HEK293 (cell line): ENCODE measurements around the gene CNN1.
"Not testable (repeated sequence)": the region's sequence is repeated elsewhere in the genome, so short reads cannot be mapped to it uniquely, and the experiment has no call there.

ENCODE experiments used
- CTCF ChIA-PET: fragments of 350-600 bp; formaldehyde crosslinking; extraction: SDS; loops from one replicate; lab custom pipeline; 2021; ENCODE audit warnings: antibody characterized with exemption; lab: Yijun Ruan, JAX
- POLR2A ChIA-PET: fragments of 300-600 bp; formaldehyde crosslinking; extraction: SDS; loops from one replicate; lab custom pipeline; 2020; ENCODE audit warnings: antibody characterized with exemption, inconsistent platforms; lab: Yijun Ruan, JAX
- H3K27ac ChIP-seq: fragments of 200-500 bp; sonication (Bioruptor generic); 2 replicates; pipeline ENCODE4 v1.5.1; 2014; ENCODE audit warnings: low read depth, low read length, control low read depth, inconsistent platforms; ENCODE audit errors: extremely low read depth
- H3K36me3 ChIP-seq, 2 experiments: fragments of 200-500 bp in 1 of 2; sonication (Bioruptor generic) in 1 of 2; 1 replicate in 1 of 2; 2 replicates in 1 of 2; pipeline ENCODE4 v1.5.1; 2014 to 2017; ENCODE audit warnings: inconsistent platforms in 2 of 2, low read length in 2 of 2; ENCODE audit not compliant: control insufficient read depth in 2 of 2, insufficient read depth in 1 of 2
- H3K4me1 ChIP-seq: fragments of 200-500 bp; sonication (Bioruptor generic); 2 replicates; pipeline ENCODE4 v1.5.1; 2014; ENCODE audit warnings: mild to moderate bottlenecking, low read length, inconsistent platforms; ENCODE audit not compliant: control insufficient read depth, insufficient read depth
- H3K4me3 ChIP-seq: 2 replicates; pipeline ENCODE4 v1.5.1; 2011; ENCODE audit warnings: low read depth, mild to moderate bottlenecking, control low read depth, low read length, moderate library complexity
- H3K9me3 ChIP-seq: fragments of 200-500 bp; sonication (Bioruptor generic); 2 replicates; pipeline ENCODE4 v1.5.1; 2014; ENCODE audit warnings: low read depth, low read length, inconsistent platforms; ENCODE audit not compliant: control insufficient read depth, insufficient read depth
- KLF7 ChIP-seq: fragments of 450-650 bp; formaldehyde crosslinking; IDR thresholded peaks from 2 replicates; pipeline ENCODE4 v1.5.1; 2016; ENCODE audit warnings: missing biosample characterization, missing genetic modification characterization, borderline replicate concordance
- OSR2 ChIP-seq: fragments of 450-650 bp; formaldehyde crosslinking; IDR thresholded peaks from 2 replicates; pipeline ENCODE4 v1.5.1; 2016; ENCODE audit warnings: missing biosample characterization, missing genetic modification characterization
- SCRT2 ChIP-seq: fragments of 450-650 bp; formaldehyde crosslinking; IDR thresholded peaks from 2 replicates; pipeline ENCODE4 v1.5.1; 2016; ENCODE audit warnings: missing biosample characterization, missing genetic modification characterization
- ZEB2 ChIP-seq: fragments of 450-650 bp; formaldehyde crosslinking; IDR thresholded peaks from 2 replicates; pipeline ENCODE4 v1.5.1; 2016; ENCODE audit warnings: missing biosample characterization, missing genetic modification characterization
- ZNF266 ChIP-seq: fragments of 450-650 bp; formaldehyde crosslinking; IDR thresholded peaks from 2 replicates; pipeline ENCODE4 v1.5.1; 2016; ENCODE audit warnings: missing biosample characterization, missing genetic modification characterization, low read depth
- ZNF350 ChIP-seq: fragments of 450-650 bp; formaldehyde crosslinking; IDR thresholded peaks from 2 replicates; pipeline ENCODE4 v1.5.0; 2017; ENCODE audit warnings: missing biosample characterization, mild to moderate bottlenecking, missing genetic modification characterization
- ZNF404 ChIP-seq: fragments of 450-650 bp; formaldehyde crosslinking; IDR thresholded peaks from 2 replicates; pipeline ENCODE4 v1.5.1; 2017; ENCODE audit warnings: missing biosample characterization, missing genetic modification characterization
- ZNF473 ChIP-seq: fragments of 450-650 bp; formaldehyde crosslinking; IDR thresholded peaks from 2 replicates; pipeline ENCODE4 v1.5.1; 2017; ENCODE audit warnings: missing biosample characterization, missing genetic modification characterization
- ZNF48 ChIP-seq: fragments of 450-650 bp; formaldehyde crosslinking; IDR thresholded peaks from 2 replicates; pipeline ENCODE4 v1.5.1; 2016; ENCODE audit warnings: missing biosample characterization, missing genetic modification characterization
- ZNF549 ChIP-seq: fragments of 450-650 bp; IDR thresholded peaks from 2 replicates; pipeline ENCODE4 v1.5.1; 2018; ENCODE audit warnings: missing biosample characterization, missing genetic modification characterization, mild to moderate bottlenecking, inconsistent platforms, moderate library complexity
- ZNF791 ChIP-seq: fragments of 450-650 bp; formaldehyde crosslinking; IDR thresholded peaks from 2 replicates; pipeline ENCODE4 v1.5.1; 2016; ENCODE audit warnings: missing biosample characterization, missing genetic modification characterization
- ZSCAN30 ChIP-seq: fragments of 450-650 bp; IDR thresholded peaks from 2 replicates; pipeline ENCODE4 v1.5.1; 2018; ENCODE audit warnings: missing biosample characterization, mild to moderate bottlenecking, missing genetic modification characterization, moderate library complexity
- TF ChIP-seq, protein P1 (sequence below): fragments of 450-650 bp; formaldehyde crosslinking; IDR thresholded peaks from 2 replicates; pipeline ENCODE4 v1.5.1; 2016; ENCODE audit warnings: missing biosample characterization, missing genetic modification characterization
- TF ChIP-seq, protein P2 (sequence below): fragments of 450-650 bp; formaldehyde crosslinking; IDR thresholded peaks from 2 replicates; pipeline ENCODE4 v1.5.1; 2016; ENCODE audit warnings: missing biosample characterization, missing genetic modification characterization
- TF ChIP-seq, protein P3 (sequence below): fragments of 450-650 bp; formaldehyde crosslinking; IDR thresholded peaks from 2 replicates; pipeline ENCODE4 v1.5.1; 2016; ENCODE audit warnings: missing biosample characterization, missing genetic modification characterization, low read depth
- TF ChIP-seq, protein P4 (sequence below): fragments of 450-650 bp; formaldehyde crosslinking; IDR thresholded peaks from 2 replicates; pipeline ENCODE4 v1.5.1; 2017; ENCODE audit warnings: missing biosample characterization, missing genetic modification characterization

Gene CNN1

DNA sequence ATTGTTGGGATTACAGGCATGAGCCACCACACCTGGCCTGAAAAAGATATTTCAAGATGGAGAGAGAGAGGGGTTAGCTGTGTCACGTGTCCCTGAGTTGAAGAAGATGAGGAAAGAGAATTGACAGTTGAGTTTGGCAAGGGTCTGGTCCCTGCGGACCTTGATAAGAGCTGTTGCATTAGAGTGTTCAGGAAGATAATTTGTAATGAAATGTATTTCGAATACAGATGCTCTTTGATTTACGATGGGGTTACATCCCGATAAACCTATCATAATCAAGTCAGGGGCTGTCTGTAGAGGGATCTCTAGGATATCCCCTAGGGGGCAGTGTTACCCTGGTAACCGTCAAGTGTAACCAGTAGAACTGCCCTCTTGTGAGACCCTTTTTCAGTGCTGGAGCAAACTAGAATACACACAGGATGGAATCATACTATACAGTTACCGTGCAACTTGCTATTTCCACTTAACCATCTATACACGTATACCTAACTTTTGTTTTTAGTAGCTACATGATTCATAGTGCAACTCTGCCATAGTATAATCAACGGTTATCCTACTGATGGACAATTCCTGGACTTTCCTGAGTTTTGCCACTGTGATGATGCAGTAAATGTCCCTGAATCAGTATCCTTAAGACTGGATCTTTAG lies 21.9 kb downstream of the CNN1 start (continued):
- TF ChIP-seq ZEB2 (tag by site-specific recombination): peak; percentile 58; the same call in 1 of the 2 replicates
- TF ChIP-seq, all 188 proteins: peak for 9

DNA sequence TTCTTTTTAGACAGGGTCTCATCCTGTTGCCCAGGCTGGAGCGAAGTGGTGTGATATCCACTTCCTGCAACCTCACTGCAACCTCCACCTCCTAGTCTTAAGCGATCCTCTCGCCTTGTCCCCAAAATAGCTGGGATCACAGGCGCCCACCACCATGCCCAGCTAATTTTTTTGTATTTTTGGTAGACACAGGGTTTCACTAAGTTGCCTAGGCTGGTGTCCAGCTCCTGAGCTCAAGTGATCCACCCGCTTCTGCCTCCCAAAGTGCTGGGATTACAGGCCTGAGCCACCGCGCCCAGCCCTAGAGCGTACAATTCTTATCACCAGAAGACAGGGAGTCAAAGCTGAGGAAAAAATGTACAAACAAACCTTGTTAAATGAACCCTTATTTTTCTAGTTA lies 24.9 kb downstream of the CNN1 start:
- H3K4me1 ChIP-seq: no peaks in the 10 kb centered on the region
- H3K4me3 ChIP-seq: no peak overlapping the region
- TF ChIP-seq, protein P1, sequence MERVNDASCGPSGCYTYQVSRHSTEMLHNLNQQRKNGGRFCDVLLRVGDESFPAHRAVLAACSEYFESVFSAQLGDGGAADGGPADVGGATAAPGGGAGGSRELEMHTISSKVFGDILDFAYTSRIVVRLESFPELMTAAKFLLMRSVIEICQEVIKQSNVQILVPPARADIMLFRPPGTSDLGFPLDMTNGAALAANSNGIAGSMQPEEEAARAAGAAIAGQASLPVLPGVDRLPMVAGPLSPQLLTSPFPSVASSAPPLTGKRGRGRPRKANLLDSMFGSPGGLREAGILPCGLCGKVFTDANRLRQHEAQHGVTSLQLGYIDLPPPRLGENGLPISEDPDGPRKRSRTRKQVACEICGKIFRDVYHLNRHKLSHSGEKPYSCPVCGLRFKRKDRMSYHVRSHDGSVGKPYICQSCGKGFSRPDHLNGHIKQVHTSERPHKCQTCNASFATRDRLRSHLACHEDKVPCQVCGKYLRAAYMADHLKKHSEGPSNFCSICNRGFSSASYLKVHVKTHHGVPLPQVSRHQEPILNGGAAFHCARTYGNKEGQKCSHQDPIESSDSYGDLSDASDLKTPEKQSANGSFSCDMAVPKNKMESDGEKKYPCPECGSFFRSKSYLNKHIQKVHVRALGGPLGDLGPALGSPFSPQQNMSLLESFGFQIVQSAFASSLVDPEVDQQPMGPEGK (tag by site-specific recombination): no peak
- TF ChIP-seq, protein P2, sequence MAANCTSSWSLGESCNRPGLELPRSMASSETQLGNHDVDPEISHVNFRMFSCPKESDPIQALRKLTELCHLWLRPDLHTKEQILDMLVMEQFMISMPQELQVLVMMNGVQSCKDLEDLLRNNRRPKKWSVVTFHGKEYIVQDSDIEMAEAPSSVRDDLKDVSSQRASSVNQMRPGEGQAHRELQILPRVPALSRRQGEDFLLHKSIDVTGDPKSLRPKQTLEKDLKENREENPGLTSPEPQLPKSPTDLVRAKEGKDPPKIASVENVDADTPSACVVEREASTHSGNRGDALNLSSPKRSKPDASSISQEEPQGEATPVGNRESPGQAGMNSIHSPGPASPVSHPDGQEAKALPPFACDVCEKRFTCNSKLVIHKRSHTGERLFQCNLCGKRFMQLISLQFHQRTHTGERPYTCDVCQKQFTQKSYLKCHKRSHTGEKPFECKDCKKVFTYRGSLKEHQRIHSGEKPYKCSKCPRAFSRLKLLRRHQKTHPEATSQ: no peak
- TF ChIP-seq OSR2 (tag by site-specific recombination) (no peak), SCRT2 (tag by site-specific recombination) (no peak), ZNF473 (tag by site-specific recombination) (no peak), KLF7 (tag by site-specific recombination) (no peak), ZNF48 (no peak), ZNF791 (tag by site-specific recombination) (no peak), ZNF350 (tag by site-specific recombination) (no peak), ZSCAN30 (tag by site-specific recombination) (no peak), ZNF404 (tag by site-specific recombination) (no peak), ZNF549 (tag by site-specific recombination) (no peak), ZNF266 (no peak)
- TF ChIP-seq, protein P3, sequence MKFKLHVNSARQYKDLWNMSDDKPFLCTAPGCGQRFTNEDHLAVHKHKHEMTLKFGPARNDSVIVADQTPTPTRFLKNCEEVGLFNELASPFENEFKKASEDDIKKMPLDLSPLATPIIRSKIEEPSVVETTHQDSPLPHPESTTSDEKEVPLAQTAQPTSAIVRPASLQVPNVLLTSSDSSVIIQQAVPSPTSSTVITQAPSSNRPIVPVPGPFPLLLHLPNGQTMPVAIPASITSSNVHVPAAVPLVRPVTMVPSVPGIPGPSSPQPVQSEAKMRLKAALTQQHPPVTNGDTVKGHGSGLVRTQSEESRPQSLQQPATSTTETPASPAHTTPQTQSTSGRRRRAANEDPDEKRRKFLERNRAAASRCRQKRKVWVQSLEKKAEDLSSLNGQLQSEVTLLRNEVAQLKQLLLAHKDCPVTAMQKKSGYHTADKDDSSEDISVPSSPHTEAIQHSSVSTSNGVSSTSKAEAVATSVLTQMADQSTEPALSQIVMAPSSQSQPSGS (tag by site-specific recombination): no peak
- TF ChIP-seq, protein P4, sequence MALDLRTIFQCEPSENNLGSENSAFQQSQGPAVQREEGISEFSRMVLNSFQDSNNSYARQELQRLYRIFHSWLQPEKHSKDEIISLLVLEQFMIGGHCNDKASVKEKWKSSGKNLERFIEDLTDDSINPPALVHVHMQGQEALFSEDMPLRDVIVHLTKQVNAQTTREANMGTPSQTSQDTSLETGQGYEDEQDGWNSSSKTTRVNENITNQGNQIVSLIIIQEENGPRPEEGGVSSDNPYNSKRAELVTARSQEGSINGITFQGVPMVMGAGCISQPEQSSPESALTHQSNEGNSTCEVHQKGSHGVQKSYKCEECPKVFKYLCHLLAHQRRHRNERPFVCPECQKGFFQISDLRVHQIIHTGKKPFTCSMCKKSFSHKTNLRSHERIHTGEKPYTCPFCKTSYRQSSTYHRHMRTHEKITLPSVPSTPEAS: no peak
- CTCF ChIA-PET: interaction anchor here (1.1 kb wide), 1 partner anchor 67 kb away, joined by 5 read pairs; no protein-coding TSS in a partner anchor
- no peaks in the 10 kb centered on the region for H3K36me3 ChIP-seq
- no peak overlapping the region for H3K27ac ChIP-seq
- H3K9me3 ChIP-seq: no peaks in the 10 kb centered on the region
- POLR2A ChIA-PET: no interaction called here

DNA sequence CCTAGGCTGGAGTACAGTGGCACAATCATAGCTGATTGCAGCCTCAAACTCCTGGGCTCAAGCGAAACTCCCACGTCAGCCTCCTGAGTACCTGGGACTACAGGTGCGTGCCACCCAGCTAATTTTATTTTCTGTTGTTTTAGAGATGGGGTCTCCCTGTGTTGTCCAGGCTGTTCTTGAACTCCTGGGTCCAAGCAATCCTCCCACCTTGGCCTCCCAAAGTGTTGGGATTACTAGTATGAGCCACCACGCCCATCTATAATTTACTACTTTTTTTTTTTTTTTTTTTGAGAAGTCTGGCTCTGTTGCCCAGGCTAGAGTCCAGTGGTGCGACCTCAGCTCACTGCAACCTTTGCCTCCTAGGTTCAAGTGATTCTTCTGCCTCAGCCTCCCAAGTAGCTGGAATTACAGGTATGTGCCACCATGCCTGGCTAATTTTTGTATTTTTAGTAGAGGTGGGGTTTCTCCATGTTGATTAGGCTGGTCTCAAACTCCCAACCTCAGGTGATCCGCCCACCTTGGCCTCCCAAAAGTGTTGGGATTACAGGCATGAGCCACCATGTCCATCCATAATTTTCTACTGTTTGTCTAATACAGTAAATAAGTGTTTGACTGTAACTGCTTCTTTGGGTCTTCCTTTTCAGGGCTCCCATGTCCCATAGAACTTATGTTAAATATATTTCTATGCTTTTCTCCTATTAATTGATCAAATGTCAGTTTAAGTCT lies 25.6 kb downstream of the CNN1 start:
- H3K36me3 ChIP-seq, H3K27ac ChIP-seq, POLR2A ChIA-PET, H3K4me3 ChIP-seq, H3K4me1 ChIP-seq, H3K9me3 ChIP-seq: not testable (repeated sequence)
- CTCF ChIA-PET: interaction anchor here (1.1 kb wide), 1 partner anchor 68 kb away, joined by 5 read pairs; no protein-coding TSS in a partner anchor
